SHP77 treated with DMSO at 0.1 percent for 48 hours (cell line): ENCODE results near the gene SLC2A1.

Experiments used
- DNase-seq: peaks from one replicate; lab custom pipeline; 2025; lab: John Stamatoyannopoulos, UW

The SLC2A1 gene

GRCh38 chr1:42891465-42892138 lies 67.1 kb downstream of the SLC2A1 start:
- no peak for DNase-seq

- DNase-seq = no peak
These were observed 69.4 kb downstream of the SLC2A1 start for GRCh38 chr1:42889264-42889663.

- no peak for DNase-seq
These were observed 70.5 kb downstream of the SLC2A1 start for GRCh38 chr1:42888013-42888633.

- no peak for DNase-seq
These were observed 71.3 kb downstream of the SLC2A1 start for GRCh38 chr1:42887366-42887765.

- peak; percentile 6 for DNase-seq
These were observed 71.9 kb downstream of the SLC2A1 start for GRCh38 chr1:42886800-42887199.

GRCh38 chr1:42886046-42886739 lies 72.5 kb downstream of the SLC2A1 start:
- DNase-seq = no peak

- no peak for DNase-seq
These were observed 78.3 kb downstream of the SLC2A1 start for GRCh38 chr1:42880384-42880783.

- no peak for DNase-seq
These were observed 81.3 kb downstream of the SLC2A1 start for GRCh38 chr1:42877380-42877779.

- DNase-seq = no peak
These were observed 82.7 kb downstream of the SLC2A1 start for GRCh38 chr1:42876009-42876408.
